HG02981 (cell line): Measurements from ENCODE around the gene KCNJ5.

Source experiments
- ATAC-seq: cut with Tn5 transposase; IDR thresholded peaks from one replicate; pipeline ENCODE4 v1.9.1; 2021; ENCODE audit warnings: mild to moderate bottlenecking, moderate library complexity; ENCODE audit not compliant: unreplicated experiment

The KCNJ5 gene

DNA sequence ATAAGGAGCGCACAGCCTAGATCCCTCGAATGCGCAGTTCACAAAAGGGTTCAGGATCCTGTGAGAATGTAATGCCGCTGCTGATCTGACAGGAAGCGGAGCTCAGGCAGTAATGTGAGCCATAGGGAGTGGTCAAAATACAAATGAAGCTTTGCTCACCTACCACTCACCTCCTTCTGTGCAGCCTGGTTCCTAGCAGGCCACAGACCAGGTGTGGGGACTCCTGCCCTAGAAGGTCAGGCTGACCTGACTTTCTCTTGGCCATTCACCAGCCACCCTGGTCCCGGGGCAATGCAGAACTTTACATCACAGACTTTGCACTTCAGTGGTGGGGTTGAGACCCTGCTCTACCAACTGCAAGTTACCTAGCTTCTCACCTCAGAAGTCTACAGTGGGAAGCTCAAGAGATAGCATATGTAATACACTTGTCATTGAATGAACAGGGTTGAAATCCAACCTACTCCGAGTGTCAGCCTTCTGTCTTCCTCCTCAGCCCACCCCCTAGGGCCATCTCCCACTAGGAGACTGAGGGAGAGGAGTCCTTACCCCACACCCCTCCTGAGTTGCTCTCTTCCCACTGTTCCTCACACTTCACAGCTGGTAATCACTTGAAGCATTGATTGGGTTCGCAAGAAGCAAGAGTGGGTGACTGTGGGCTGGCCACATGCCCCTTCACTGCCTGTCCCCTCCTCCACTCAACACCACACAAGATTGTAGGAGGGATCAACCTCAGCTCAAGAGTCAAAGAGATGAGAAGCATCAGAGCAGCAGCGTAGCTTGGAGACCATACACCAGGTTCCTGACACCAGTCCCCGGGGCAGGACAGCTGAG is 22.1 kb upstream of the KCNJ5 start:
- no peak for ATAC-seq

DNA sequence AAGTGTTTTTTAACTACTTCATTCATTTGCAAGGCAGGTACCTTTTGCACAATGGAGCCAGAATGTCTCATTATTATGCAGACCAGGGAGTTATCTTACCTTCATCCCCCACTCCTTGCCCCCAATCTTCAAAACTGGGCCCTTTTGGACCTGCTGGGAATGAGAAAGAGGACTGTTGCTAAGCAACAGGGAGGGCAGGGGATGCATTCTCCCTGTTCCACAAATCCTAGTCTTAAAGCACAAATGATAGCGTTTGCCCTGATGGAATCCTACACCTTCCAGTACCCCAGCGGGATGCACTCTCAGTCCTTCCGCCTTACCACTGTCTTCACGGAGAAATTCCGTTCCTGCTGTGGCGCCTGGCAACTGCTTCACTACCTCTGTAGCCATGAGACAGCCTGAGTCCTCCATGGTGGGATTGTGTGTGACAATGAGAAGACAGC is 20.0 kb upstream of the KCNJ5 start:
- ATAC-seq = no peak

DNA sequence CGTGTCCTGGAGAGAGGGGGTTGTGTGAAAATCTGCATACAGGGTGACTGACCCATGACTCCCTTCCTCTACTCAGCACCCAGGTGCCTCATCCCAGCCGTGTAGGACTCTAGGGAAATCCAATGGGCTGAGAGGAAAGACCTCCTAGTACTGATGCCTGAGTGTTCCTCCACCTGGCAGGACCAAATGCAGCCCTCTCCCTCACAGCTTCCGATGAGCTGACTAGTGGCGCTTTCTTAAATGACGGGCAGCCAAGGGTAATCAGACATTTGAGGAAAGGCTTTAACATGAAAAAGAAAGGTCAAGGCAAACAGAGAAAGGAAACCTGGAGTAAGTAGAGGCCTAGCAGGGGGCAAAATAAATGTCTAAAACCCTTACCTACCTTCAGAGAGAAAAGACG is 19.1 kb upstream of the KCNJ5 start:
- no peak for ATAC-seq

DNA sequence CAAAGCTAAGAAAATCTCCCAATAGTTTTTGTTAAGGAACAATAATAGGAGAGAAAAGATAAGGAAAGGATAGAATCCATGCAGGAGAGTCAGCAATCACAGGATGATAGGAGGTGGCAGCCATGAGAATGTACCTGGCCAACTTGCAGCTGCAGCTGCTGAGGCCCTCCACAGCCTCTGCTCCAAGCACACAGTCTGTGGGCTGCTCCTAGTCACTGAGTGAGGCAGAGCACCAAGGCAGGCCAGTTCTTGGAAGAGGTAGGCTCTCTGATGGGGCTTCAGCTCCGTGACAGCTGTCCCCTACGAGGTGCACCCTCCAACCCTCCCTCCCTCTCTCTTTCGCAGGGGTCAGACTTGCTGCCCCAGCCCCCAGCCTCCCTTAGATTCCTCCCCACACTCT is 18.6 kb upstream of the KCNJ5 start:
- no peak for ATAC-seq

DNA sequence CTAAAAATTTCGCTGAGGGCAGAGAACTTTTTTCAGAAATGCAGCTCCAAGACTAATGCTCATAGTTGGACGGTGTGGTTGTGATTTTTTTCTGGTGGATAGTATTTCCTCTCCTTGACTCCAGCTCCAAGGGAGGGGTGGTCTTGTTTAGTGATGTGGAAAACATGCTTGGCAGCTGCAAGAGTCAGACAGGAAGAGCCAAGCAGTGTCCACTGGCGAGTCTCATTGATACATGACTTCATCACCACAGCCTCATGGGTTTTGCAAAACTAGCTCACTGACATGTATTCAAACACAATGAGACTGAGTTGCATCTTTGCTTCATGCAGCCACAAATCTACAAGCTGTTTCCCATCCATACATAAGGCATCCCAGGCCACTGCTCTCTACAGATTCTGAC is 16.7 kb upstream of the KCNJ5 start:
- ATAC-seq = no peak

DNA sequence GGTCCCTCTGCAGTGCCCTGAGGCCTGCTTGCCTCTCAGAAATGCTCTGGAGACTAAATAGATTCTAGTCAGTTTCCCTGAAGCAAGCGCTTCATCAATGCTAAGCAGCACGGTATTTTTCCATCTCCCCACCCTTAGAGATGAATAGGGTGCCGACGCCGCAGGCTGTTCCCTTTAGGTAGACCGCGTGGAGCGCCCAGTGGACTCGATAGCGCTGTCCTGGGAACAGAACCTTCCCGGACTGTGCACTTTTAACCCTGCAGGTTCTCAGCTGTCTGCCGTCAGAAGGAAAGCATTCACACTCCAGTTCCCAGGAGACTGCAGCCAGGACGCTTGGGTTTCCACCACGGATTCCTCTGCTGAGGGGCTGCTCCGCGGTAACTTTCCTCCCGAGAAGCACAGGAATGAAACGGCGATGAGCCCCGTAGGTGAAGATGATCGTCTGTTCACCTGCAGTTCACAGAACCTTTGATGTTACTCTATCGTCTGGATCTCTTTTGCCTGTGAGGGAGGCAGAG is 15.0 kb upstream of the KCNJ5 start:
- ATAC-seq = no peak

DNA sequence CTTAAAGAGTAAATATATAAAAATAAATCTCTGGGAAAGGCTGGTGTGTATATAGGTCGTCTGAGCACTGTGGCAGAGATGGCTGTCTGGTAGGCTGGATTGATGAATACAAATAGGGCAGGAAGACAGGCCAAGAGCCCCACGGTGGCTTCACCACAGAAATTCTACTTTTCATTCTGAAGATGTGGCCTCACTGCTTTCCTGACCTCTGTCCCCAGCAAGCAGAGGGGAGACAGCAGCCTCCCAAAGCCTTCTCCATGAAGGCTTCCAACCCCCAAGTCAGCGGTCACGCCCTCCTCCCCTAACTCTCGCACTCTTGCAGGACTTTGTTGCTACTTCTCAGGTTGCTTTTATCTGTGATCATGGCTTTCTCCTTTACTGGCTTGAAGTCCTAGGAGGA is 13.4 kb upstream of the KCNJ5 start:
- no peak for ATAC-seq

DNA sequence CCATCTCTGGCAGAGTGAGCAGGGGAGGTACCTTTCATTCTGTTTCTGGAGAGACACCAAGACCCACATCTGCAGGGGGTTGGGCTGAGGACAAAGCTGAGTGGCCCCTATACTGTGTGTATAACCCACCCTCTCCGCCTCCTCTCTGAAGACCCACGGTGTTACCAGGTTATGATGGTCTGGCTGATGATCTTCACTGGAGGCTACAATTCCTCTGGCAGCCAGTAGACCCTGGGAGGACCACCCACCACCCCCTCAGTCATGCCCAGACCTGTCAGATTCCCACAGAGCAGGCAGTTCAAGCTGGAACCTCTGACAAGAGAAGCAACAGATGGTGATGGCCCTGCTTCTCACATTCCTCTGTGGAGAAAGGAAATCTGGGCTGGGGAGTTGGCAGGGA is 12.7 kb upstream of the KCNJ5 start:
- no peak for ATAC-seq

DNA sequence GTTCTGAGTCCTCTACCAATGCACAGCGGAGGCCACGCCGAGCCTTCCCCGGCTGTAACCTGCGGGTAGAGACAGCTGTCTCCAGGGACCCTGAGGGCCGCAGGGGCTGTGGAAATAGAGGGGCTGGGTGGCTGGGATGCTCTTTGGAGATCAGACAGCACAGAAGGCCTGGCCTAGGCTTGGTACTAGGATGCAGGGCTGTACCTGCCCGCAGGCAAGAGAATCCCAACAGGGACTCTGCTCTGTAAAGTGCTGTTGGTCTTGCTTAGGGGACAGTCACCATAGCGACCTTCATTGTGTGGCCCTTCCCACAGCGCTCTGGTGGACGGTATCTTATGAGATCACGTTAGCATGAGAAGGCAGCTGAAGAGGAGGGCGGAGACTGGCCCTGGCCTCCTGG is 11.3 kb upstream of the KCNJ5 start:
- no peak for ATAC-seq

DNA sequence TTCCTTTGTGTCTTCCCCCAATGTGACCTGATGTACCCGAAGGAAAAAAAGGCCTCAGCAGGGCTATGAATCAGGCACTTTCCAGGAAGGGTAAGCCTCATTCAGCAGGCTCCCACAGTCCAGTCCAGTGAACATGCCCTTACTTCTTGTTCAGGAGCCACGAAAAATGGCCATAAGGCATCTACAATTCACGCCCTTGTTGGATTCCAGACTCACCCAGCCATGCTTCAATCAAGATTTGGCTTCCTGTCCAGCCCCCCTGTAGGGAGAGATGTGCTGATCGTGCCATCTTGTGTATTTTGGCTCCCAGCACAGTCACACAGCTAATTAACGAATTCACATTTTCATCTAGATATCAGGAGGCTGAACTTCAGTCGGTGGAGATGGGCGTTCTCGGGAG is 9.9 kb upstream of the KCNJ5 start:
- ATAC-seq = no peak

DNA sequence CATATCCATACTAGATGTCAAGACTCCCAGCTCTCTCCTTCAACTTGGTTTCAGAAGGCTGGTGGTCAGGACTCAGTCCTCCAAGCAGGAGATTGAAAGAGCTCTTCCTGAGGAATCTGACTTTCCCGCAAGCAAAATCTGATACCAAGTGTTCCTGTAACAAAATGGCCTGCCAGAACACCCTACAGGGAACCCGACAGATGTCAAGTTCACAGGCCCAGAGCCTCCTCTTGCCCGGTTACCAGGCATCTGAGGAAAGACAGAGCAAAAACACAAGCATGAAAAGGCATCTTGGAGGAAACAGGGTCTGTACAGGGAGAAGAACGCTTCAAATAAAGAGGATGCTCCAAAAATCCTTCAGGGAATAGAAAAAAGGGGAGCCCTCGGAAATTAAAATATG is 8.7 kb upstream of the KCNJ5 start:
- no peak for ATAC-seq

DNA sequence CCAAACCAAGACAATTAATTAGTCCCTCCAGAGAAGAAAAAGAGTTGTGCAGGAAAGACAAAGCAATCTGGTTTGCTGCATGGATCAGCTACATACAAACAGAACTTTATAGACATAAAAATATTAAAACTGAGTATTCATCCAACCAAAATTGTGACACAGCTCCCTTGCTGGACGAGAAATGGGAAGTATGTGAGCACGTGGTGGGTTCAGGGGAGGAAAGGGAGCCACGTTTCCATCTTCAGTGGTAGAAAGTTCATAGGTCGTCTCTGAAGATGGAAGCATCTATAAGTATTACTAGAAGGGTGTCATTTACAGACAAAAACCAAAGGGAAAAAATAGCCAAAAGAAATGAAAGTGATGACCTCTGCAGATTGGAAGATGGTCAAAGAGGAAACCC is 7.1 kb upstream of the KCNJ5 start:
- ATAC-seq = no peak

DNA sequence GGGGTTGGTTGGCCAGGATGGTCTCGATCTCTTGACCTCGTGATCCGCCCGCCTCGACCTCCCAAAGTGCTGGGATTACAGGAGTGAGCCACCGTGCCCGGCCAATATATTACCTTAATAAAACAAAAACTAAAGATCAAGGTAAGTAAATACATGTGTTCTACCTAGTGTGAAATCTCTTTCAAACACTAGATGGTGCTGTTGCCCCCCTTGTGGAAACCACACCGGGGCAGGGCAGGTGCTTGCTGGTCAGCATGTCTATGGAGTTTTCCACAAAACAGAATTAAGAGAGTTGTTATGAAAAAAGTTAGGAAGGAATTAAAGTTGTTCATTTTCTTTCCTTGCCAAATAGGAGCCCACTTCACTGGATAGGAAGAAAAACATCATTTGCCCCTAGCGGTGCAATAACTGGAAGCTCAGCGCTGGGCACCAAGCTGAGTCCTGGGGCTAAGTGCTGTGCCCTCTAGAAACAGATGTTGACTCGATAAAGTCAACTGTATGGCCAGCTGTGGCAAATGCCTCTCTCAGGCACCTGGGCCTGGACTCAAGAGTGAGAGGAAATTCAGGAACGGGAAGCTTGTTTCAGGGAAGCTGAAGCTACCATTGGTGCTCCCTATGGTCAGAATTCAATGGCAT is 6.3 kb upstream of the KCNJ5 start:
- ATAC-seq = peak; percentile 81

DNA sequence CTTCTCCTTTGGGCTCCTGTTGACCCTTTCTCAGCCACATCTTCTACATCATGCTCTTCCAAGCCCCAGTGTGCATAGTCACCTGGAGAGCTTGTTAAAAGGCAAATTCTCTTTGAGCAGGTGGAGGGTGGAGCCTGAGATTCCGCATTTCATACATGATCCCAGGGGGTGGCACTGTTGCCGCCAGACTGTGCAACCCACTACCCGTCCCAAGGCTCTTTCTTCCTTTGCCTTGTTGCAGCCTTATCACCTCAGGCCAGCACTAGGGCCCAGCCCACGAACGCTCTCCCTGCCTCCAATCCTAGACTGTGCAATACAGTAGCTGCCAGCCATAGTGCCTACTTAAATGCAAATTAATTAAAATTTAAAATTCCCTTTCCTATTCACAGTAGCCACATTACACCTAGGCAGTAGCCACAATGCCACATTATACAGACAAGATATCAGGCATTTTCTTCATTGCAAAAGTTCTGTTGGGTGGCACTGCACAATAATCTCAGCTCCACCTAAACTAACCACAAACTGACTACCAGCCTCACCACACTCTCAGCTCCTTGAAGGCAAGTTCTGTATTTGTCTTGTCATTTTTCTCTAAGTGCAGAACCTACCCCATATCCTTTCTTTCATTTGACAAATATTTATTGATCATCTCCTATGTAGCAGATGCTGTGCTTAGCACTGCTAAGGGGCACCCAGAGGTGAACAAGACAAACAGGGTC is 4.6 kb upstream of the KCNJ5 start:
- no peak for ATAC-seq

DNA sequence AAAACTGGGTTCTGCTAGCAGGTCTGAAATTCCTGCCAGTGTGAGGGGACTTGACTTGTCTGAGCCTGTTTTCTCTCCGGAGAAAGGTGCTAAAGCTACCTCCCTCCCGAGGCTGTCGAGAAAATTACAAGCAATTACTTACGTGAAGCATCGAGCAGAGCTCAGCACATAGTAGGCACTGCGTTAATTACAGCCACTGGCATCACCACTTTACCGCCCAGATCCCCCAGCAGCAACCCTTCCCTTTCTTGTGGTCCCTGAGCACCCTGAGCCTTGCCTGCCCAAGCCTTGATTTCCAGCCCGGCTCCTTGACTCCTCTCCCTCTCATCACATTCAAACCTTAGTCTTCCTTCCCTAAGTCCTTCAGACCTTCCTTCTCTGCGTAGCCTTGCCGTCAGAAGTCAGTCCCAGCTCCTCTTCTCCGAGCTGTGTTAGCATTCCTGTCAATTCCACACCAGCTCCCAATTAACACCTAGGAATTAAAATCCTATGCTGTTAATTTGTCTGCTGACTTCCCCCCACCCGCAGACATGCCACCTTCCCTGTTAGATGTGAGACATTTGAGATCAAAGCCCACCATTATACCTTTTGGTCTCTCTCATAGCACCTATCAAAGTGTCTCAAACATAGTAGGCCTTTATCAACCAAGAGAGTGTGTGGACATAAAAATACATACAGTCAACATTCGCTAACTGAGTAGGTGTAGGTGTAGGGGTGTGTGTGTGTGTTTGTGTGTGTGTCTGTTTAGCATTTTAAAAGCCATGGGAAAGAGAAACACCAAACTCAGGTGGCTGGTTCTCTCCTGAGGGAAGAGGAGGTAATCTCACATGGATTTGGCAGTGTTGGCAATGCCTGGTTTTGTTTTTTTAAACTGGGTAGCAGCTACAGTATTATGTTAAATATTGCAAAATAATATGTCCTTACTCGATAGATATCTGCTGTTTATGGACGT is 2.8 kb upstream of the KCNJ5 start:
- ATAC-seq = no peak

DNA sequence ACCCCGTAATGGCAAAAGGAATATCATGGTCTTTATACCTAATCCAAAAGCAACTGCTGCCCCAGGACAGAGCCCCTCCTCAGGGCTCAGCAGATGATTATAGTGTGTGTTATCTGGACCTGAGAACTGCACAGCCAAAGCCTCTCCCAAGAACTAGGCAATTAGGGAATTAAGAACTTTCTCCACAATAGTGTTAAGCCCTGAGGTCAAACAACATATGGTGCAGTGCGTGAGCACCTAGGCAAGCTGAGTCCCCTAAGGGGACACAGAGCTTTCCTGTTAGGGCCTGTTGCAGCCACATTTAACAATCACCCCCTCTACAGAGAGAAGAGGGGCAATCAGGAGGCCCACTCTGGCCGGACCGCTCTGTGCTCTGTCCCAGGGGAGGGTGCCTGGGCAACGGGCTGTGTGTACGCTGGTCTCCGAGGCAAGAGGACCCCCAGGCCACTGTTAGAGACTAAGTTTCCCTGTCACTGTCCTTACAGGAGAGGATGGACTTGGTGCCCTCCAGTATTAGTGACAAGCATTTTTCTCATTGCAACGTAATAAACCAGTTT is 1.4 kb upstream of the KCNJ5 start:
- no peak for ATAC-seq

DNA sequence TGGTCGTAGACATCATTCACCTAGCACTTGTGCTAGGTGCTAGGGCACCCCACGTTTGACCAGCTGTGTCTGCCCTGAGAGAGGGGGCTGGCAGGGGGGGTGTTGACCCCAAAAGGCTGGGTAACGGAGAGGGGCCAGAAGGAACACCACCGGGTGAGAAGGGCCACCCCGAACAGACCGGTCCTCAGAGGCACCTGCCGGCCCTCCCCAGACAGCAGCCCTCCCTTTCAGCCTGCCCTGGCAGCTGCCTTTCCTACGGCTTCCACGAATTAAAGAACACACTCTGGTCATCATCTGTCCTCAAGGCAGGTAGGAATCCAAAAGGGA is 977 bp upstream of the KCNJ5 start:
- no peak for ATAC-seq

DNA sequence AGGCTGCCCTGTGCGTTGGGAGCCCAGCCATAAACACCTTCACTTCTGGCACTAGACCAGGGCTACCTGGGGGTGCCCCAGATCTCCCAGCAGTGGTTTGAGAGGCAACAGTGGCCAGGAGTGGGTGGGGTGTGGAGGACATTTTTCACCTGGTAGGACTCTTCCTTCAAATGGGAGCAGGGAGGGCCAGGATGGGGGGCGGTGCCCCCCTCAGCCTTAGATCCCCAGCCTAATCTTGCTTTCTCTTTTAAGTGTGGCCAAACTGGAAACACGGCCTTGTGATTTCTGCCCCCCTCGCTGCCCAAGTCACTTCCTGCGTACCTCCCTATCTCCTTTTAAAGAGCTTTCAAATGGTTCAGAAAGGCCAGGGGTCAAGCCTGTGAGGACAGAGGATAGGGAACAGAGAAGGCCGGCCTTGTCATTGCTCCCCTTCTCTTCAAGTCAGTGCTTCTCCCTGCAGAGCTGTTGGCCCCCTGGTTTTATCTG is 800 bp downstream of the KCNJ5 start:
- no peak for ATAC-seq

DNA sequence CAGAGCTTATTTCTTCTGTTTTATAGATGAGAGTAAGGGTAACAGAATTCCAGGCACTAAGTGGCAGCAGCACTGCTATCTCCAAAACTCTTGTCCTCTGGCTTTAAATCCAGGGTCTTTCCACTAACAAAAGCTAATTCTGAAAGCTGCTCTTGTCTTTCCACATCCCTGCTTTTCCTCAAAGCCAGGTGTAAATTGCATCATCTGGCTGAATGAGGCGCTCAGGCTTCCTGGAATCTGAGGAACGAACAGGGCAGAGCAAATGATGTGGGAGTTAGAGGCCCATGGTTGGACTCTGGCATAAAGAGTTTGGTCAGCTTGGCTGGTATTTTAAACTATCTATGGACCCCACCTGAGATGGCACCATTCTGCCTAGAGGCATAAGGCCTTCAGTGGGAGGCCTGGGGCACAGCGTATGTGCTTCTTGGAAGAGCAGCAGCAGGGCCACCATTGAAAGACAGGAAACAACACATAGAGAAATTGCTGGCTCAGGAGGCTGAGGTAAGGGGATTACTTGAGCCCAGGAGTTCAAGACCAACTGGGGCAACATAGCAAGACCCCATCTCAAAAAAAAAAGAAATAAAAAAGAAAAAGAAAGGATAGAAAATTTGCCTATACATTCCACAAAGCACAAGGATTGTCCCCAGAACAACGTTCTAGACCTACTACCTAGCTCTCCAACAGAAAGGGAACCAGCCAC is 1.9 kb downstream of the KCNJ5 start:
- no peak for ATAC-seq
